Activated CD8-positive, alpha-beta memory T cell treated with anti-CD3 and anti-CD28 coated beads for 4 hours (primary cell): ENCODE measurements around the gene RBM12.

Source experiments
- DNase-seq, 2 donors: peaks; one replicate each; pipeline ENCODE4 v3.0.0-alpha.2; 2020; ENCODE audit warnings: low read depth in 2 of 2

Gene RBM12

DNA sequence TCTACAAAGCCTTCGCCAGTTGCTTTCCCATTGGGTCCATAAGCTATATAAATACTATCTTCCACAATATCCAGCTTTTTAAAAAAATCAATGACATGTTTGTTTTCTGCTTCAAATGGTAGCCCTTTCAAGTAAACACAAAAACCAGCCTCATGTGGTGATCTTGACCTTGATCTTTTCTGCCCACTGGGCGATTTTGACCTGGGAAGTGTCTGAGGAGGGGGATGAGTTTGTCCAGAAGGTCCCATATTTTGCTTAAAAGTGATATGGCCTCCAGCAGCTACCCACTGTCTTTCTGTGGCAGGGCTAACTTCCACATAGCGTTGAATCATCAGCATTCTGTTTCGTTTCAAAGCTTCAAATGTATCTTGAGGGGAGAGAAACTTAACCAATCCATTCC is 10.8 kb downstream of the RBM12 start:
- DNase-seq: no peak

DNA sequence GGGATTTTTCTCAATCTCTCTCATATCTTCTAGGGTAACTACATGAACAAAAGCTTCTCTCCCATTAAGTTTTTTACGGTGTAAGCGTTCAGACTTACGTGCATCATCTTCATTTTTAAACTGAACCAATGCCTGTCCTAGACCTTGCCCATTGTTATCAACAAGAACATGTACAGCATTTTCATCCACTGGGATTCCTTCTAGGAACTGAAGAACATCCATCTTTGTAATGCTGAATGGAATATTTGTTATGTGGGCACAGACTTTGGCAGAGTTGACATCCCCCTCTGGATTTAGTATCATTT is 11.3 kb downstream of the RBM12 start:
- no peak for DNase-seq

DNA sequence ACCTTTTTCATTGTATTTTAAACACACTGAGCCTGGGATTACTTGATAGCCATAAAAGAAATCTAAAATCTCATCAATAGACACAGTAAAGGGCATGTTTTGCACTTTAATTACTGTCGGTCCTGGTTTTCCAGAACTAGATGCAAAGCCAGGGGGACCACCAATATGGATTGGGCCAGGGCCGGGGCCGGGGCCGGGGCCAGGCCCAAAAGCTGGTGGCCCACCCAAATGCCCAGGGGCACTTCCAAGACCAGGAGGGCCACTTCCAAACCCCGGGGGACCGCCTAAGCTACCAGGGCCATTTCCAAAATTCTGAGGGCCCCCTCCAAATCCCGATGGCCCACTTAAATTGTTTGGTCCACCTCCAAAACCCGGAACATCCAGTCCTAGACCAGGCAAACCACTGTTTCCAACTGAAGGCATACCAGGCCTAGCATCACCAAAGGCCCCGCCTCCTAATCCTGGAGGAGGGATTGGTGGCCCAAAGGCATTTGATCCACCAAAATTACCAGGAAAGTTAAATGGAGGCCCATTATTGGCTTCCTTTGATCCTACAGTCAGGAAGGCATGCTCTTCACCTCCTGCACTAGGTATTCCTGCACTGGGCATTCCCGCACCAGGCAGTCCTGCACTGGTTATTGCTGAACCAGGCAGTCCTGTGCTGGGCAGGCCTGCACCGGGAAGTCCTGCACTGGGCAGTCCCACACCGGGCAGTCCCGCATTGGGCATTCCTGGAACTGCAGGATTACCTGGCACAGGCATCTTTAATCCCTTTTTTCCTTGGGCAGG is 11.9 kb downstream of the RBM12 start:
- DNase-seq: no peak

DNA sequence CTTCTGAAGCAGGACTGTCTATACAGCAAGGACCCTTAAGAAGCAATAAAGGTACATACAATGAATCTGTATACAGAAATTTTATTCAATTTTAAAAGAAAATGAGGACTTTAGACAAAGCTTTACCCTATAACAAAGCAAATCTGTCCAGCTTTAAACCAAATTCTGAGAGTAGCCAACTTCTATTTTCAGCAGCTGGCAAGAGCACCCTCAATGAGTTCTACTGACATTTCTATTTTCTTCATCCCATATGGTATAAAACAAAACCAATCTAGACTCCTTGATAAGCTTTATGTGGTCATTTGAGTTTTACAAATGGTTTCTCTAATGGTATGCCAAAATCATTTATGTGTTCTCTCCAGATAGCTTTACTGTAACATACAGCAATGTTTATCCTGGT is 12.7 kb downstream of the RBM12 start:
- no peak for DNase-seq

DNA sequence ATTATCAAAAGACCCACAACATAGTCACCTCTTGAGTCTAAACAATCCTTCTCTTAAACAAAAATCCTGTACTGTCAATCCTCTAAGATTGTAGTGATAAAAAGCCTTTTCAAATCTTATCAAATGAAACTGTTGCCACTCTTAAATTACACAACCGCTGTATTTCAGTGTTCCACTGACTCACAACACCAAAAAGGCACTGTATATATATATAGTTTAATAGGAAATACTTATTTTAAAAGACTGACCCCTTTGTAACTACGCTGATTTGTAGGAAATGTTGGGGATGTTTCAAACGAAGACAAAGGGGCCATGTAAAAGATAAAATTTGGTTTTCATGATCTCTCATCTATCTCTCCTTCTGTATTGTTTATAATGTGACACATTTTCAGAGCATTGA is 14.1 kb downstream of the RBM12 start:
- DNase-seq: no peak

DNA sequence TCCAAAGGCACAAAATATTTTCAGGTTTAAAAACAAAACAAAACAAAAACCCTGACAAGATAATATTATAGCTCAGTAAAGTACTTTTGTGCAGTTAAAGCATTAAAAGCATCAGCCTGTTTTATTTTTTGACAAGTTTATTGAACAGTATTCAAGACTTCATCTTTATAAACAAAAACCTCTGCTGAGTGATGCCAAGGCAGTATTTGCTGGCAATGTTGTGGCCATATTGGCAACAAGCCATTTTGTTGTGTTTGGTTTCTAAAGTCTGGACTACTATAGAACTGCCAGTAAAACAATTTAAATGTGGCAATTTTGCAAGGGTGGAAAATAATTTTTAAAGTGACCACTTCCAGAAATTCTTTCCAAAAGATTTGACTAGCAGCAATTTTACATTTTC is 15.9 kb downstream of the RBM12 start:
- DNase-seq: no peak

DNA sequence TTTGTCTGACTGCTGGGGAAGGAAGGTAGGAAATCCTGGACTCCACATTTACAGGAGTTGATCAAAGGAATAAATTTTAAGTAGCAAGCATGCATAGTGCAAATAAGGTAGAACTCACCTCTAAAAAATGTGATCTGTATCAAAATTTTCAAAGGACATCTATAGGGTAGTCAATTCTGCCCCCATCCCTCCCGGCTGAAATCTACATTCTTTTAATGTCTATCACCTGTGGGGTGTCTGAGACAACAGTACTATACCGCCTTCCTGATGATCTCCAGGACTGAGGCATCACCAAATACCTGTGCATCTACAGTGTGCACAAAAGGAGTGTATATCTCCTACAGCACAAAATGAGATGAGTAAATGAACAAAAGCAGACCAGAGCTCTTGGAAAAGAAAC is 19.9 kb downstream of the RBM12 start:
- no peak for DNase-seq

DNA sequence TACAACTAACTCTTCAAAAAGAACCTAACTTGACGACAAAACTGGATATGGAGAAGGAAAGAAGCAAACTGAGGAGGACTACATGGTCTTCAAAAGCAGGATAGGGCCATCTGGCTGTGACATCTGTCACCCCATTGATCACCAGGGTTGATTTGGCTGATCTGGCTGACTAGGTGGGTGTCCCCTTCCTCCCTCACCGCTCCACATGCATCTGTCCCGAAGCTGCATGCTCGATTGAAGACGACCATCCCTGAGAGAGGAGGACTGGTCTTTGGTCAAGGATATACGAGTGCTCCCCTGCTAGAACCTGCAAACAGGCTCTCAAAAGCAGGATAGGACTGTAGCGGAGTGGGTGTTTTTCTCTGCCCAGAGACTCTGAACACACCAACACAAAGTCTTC is 21.7 kb downstream of the RBM12 start:
- no peak for DNase-seq

DNA sequence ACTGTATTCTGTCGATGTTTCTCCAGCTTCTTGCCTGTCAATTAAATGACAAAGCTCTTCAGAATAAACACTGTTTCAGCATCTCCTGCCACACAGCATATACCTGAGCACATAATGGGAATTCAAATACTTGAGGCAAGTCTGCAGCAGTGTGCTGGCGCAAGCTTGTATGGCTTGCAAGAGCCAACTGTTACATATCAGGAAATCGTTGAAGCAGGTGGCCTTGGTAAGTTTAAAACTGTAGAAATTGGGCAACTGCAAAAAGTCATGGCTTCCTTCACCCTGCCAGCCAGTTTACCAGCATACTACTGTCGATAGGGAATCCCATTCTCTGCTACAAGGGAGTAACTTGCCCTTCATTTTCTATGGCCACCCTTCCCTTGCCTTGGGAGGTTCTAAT is 23.0 kb downstream of the RBM12 start:
- DNase-seq: no peak

DNA sequence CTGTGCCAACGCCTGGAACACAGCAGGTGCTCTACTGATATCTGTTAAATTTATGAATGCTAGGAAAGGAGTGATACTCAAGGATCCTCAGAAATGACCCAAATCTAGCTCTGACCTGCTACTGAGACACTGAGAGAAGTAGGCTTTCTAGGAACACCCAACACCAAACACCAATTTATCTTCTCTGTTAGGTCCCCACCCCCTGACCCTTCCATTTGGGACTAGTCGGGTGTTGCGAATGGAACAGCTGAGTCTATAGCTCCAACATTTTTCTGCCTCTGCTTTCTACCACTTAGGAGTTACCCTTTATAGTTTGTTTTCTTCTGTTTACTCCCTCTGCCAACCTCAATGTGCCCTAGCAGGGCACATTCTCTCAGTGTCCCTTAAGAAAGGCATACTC is 24.0 kb downstream of the RBM12 start:
- no peak for DNase-seq

DNA sequence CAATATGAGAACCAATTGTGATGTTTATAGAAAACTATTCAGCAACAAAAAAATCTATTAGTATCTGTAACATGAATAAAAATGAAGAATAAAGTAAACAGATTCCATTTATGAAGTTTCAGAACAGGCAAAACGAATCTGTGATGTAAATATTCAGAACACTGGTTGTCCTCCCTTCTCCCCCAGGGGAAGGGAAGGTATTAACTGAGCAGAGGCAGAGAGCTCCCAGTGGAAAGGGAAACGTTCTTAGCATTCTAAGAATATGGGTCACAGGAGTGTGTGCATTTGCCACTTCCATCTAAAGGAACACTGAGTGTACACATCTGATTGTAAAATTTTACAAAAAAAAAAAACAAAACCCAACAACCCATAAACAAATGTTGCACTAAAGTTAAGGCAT is 25.9 kb downstream of the RBM12 start:
- DNase-seq: no peak

DNA sequence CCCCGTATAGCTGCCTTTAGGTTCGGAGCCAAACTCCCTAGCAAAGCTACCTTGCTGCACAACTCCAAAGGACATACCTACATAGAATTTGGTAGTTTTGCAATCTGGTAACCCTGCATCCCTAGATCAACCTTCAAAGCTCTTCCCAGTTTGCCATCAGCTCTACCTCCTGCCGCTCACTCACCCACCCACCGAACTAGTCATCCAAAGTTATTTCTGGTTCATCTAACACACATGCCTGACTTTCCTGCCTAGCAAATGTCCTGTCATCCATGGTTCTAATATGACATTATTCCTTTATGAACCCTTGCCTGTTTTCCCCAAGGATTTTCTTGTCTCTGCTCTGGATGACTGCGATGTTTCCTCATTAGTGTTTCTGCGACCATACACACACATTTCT is 27.4 kb downstream of the RBM12 start:
- DNase-seq: no peak

DNA sequence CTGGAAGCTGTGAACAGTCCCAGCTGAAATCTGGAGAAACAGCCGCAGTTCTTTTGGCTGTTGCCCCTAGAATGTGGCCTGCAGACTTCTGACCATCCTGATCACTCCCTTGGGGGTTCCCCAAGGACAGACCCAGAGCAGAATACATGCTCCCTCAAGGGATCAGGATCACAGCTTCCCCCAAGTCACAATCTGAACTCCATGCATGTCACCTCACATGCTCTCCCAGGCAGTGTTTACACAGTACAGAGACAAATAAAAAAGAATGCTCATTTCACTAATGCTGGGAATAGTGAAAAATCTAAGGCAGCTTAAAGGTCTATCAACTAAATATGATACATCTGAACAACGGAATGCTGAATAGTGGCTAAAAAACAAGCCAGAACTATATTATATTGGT is 28.6 kb downstream of the RBM12 start:
- DNase-seq: no peak

DNA sequence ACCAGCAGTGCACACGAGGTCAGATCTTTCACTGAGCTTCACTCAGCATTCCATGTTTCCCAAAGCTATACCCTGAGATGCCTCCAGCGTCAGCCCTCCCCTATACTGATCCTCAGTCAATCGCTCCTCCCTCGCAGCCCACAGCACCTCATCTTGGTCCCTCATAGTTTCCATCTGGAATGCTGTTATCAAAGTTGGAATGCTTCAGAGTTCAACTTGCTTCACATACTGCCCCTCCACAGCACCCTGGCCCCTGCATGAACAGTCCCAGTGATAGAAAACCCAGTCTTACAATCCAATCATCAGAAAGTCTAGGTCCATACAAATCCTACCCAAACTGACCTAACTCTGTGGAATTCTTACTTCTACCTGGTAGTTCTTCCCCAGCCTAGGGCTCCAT is 29.0 kb downstream of the RBM12 start:
- DNase-seq: no peak

DNA sequence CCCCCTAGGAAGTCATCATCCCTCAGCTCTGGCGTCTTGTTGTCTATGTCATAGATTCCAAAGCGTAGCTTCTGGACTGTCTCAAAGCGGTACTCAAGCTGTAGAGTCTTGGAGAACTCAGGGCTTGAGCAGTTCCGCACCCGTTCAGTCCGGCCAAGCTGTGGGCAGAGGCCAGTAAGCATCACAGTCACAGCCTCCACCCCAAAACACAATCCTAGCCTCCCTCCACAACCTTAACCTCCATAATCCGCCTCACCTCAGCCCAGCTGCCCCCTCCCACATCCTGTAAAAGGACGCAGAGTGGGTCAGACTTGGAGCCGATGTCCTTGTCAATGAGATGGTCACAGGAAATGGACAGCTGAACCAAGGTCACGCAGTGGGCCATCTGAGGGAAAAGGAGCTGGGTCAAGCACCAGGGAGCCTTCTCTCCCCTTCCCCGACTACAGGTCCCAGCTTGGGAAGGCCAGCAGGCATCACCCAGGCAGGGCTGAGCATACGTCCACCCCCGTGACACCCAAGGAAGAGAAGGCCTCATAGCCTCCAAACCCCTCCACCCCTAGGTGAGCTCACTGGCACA is 32.1 kb downstream of the RBM12 start:
- DNase-seq: no peak

DNA sequence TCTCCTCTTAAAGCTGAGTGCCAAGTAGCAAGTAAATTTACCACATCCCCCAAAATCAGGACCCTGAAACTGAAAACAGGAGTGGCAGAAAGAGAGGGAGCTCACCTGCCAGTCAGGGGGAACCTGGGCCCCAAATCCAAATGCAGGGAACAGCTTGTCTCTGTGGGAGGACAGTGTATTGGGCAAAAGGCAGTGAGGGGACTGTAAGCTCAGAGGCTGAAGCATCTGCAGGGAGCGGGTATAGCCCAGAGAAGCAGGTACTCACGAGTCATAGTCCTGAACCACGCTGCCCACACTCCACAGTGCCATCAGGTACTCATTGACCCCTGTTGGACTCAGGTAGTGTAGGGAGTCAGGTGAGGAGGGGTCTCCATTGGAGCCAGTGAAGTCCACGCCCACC is 34.1 kb downstream of the RBM12 start:
- DNase-seq: no peak

DNA sequence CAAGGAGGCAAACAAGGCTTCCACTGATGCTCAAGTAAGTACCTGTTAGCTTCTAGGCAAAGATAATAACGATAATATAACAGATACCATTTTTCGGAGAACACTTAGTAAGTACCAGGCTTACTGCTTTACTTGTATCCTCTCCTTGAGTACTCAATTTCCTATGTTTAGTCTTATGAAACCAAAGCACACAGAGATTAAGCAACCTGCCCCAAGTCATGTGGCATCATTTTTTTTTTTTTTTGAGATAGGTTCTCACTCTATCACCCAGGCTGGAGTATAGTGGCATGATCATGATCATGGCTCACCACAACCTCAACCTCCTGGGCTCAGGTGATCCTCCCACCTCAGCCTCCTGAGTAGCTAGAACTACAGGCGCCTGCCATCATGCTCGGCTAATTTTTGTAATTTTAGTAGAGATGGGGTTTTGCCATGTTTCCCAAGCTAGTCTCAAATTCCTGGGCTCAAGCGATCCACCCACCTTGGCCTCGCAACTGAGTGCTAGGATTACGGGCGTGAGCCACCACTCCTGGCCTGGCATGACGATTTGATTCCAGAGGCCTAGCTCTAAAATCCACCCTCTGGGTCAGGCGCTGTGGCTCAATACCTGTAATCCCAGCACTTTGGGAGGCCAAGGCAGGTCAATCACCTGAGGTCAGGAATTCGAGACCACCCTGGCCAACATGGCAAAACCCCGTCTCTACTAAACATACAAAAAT is 35.1 kb downstream of the RBM12 start:
- no peak for DNase-seq

DNA sequence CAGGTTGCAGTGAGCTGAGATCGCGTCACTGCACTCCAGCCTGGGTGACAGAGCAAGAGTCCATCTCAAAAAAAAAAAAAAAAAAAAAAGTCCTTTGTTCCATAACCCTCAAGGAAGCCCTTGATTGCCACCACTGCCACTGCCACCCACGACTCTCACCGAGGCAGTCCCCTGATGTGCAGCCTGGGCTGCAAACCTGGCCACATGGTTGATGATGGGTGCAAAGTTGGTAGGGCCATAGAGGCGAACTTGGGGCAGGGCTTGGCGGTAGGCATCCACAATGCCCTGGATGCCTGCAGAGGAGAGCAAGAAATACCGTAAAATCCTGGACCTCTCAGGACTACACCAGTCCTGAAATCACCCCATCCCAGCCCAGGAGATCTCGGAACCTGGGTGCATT is 37.6 kb downstream of the RBM12 start:
- no peak for DNase-seq

DNA sequence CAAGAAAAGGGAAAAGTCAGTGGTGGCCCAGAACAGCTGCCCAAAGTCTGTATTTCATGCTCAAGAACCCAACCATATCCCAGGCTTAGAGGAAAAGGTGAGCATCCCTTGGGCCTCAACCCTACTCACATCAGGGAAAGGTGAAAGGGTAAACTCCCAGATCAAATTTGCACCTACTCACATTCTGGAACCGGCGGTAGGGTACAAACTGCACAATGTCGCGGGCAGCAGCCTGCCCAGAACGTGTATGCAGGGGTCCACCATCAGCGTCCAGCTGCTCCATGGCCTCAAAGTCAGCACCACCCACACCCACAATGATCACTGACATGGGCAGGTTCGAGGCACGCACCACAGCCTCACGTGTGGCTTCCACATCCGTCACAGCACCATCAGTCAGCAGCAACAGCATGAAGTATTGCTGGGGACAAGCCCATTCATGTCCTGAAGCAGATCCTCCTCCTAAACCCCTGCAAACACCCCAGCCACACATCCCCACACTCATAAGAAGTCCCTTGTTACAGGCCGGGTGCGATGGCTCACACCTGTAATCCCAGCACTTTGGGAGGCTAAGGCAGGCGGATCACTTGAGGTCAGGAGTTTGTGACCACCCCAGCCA is 38.2 kb downstream of the RBM12 start:
- DNase-seq: no peak

DNA sequence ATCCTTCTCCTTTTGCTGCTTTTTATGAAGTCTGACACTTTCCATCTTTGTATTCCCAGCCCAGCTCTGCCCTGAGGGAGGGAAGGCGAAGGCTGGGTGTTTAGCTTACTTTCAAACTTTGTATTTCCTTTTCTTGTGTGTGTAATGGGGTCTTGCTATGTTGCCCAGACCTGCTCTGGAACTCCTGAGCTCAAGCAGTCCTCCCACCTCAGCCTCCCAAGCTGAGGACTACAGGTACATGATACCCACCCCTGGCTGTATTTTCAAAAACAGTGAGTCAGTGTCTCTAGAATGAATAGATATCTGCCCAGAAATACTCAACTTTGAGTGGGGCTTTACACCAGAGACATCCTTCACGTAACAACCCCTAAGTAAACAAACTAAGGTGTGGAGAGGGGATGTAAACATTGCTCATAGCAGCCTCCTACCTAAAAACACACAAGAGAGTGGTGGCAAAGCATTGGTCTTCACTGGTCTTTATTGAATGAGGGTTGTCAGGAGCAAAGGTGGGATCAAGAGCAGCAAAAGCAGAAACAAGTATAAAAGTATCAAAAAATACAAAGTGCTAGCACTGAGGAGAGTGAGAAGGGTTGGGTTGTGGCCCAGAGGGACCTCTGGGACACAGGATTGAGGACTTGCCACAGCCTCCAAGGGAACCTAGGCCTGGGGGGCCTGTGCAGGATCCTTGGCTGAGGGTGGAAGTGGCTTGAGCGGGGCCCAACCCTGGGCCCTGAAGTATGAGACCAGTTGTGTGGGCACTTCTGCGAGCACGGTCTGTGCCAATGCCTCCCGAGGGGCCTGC is 38.9 kb downstream of the RBM12 start:
- no peak for DNase-seq

DNA sequence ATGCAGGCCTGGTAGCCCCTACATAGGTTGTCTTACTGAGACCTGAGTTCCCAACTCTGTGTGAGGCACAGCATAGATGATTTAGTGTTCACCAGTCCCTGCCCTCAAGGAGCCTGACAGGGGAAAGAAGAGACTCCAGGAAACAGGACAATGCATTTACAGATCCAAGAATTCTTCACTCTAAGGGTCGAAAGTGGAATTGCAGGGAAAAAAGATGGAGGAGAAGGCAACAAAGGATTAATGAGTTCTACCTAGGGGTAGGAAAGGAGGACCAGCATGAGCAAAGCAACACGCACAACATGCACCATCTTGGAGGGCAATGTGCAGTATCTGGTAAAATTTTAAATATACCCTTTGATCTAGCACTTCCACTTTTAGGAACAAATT is 43.1 kb downstream of the RBM12 start:
- no peak for DNase-seq
